ENCODE measurements around the gene TGFBR3.
A peak's percentile ranks its signal among the peaks of the same experiment; 100 is the strongest.

TGFBR3 gene

DNA sequence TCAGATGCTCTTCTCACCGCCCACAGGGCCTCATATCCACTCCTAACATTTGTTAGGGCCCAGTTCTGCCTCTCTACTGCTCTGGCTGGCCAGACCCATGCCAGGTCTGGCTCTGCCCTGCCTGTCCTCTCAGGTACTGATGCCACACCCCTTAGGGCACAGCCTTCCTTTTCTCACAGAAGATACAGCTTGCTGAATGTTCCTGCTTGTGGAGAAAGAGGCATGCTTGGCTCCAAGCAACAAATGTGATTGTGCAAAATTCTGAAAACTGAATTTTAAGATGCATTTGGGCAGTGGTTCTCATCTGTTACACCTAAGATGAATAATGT lies 178.1 kb downstream of the TGFBR3 start:
- peaks cover 13% of the 10 kb centered on the region for H3K36me3 ChIP-seq (ENCODE audit: insufficient read depth, low read length)
- H3K4me3 ChIP-seq (ENCODE audit: low read length) = no peak overlapping the region
- no peaks in the 10 kb centered on the region for H3K9me3 ChIP-seq (replicated peaks; ENCODE audit: low read length)
- H3K27me3 ChIP-seq (ENCODE audit: control insufficient read depth, insufficient read depth, low read length) = no peaks in the 10 kb centered on the region
- H3K4me1 ChIP-seq (ENCODE audit: control insufficient read depth, insufficient read depth, low read length) = peaks cover 7% of the 10 kb centered on the region
- H3K9ac ChIP-seq (ENCODE audit: low read depth, low read length) = no peak overlapping the region
- H3K4me2 ChIP-seq (ENCODE audit: low read length) = no peak overlapping the region

DNA sequence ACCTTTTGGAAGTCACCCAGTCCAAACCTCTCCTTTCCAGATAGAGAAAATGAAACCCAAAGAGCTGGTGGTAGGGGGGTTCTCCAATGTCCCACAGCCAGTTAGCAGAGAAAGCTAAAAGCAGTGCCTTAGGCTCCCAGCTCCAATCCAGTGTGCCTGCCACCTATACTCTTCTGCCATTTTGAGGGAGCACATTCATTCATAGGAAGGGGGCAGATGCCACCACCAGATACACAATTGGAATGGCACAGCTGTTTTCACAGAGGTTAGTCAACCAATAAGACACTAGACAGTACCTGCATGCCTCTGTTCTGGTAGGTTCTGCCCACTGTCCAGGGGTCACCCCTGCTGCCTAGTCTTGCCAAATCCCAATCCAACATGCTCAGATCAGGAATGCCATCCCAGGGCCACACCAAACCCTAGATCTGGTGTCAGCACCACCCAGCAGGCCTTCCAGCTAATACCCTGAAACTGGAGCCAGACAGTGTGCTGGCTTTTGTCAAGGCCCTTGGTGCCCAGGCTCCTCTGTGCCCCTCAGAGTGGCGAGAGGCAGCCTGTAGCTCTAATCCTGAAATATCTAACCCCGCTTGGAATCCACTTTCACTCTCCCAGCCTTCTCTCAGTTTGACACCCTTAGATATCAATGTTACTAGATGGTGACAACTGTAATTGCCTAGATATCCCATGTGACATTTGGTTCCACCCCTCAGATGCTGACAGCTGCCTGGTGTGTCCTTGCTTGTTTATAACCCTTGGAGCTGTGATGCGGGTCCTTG lies 178.6 kb downstream of the TGFBR3 start:
- Histone ChIP-seq H3K4me1 (ENCODE audit: control insufficient read depth, insufficient read depth, low read length) (peaks cover 1% of the 10 kb centered on the region), H3K36me3 (ENCODE audit: insufficient read depth, low read length) (peaks cover 12% of the 10 kb centered on the region), H3K4me3 (ENCODE audit: low read length) (no peak overlapping the region), H3K9ac (ENCODE audit: low read depth, low read length) (no peak overlapping the region), H3K4me2 (ENCODE audit: low read length) (no peak overlapping the region), H3K27me3 (ENCODE audit: control insufficient read depth, insufficient read depth, low read length) (no peaks in the 10 kb centered on the region), H3K9me3 (replicated peaks; ENCODE audit: low read length) (no peaks in the 10 kb centered on the region)

- no peak overlapping the region for H3K4me3 ChIP-seq (ENCODE audit: low read length)
- no peaks in the 10 kb centered on the region for H3K27me3 ChIP-seq (ENCODE audit: control insufficient read depth, insufficient read depth, low read length)
- H3K36me3 ChIP-seq (ENCODE audit: insufficient read depth, low read length) = peaks cover 4% of the 10 kb centered on the region
- H3K9ac ChIP-seq (ENCODE audit: low read depth, low read length) = no peak overlapping the region
- no peaks in the 10 kb centered on the region for H3K9me3 ChIP-seq (replicated peaks; ENCODE audit: low read length)
- H3K4me2 ChIP-seq (ENCODE audit: low read length) = no peak overlapping the region
- peaks cover 7% of the 10 kb centered on the region for H3K4me1 ChIP-seq (ENCODE audit: control insufficient read depth, insufficient read depth, low read length)
Measured at GRCh38 chr1:91706140-91706957, 179.6 kb downstream of the TGFBR3 start.

DNA sequence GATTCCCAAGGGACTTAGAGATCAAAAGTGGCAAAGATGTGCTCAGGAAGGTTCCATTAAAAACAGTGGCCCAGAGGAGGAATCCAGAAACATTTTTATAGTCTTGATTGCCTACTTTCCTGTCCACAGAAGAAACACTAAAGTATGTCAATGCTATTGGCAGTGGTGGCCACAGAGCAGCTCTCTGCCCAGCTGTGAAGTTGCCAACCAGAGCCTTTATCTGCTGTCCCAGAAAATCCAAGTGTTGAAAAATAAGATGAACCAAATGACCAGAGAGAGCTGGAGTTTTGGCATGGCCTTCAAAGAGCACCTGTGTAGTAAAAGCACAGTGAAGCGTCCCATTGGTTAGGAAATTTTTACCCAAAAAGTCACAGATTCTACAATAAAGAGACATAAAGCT lies 181.2 kb downstream of the TGFBR3 start:
- Histone ChIP-seq H3K27me3 (ENCODE audit: control insufficient read depth, insufficient read depth, low read length) (no peaks in the 10 kb centered on the region), H3K36me3 (ENCODE audit: insufficient read depth, low read length) (peaks cover 4% of the 10 kb centered on the region), H3K4me2 (ENCODE audit: low read length) (no peak overlapping the region), H3K9me3 (replicated peaks; ENCODE audit: low read length) (no peaks in the 10 kb centered on the region), H3K9ac (ENCODE audit: low read depth, low read length) (no peak overlapping the region), H3K4me1 (ENCODE audit: control insufficient read depth, insufficient read depth, low read length) (peaks cover 23% of the 10 kb centered on the region), H3K4me3 (ENCODE audit: low read length) (no peak overlapping the region)

DNA sequence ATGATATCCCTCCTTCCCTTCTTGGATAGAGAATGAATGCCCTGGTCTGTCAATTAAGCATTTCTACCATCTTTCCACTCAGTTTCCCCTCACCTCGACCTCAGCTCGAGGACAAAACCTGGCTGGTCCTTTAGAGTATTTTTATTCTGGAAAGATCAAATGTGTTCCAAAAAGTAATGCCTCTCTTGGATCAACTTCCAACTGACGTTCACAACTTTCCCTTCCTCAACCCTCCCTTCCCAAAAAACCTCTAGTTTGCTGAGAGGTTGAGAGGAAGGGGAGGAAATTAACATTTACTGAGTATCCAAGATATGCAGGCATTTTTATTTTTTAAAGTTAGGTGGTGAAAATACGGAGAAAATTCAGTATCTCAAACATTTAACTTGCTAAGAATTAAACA lies 182.9 kb downstream of the TGFBR3 start:
- Histone ChIP-seq H3K9me3 (replicated peaks; ENCODE audit: low read length) (no peaks in the 10 kb centered on the region), H3K9ac (ENCODE audit: low read depth, low read length) (no peak overlapping the region), H3K4me1 (ENCODE audit: control insufficient read depth, insufficient read depth, low read length) (peaks cover 36% of the 10 kb centered on the region), H3K36me3 (ENCODE audit: insufficient read depth, low read length) (no peaks in the 10 kb centered on the region), H3K4me2 (ENCODE audit: low read length) (no peak overlapping the region), H3K27me3 (ENCODE audit: control insufficient read depth, insufficient read depth, low read length) (no peaks in the 10 kb centered on the region), H3K4me3 (ENCODE audit: low read length) (no peak overlapping the region)

DNA sequence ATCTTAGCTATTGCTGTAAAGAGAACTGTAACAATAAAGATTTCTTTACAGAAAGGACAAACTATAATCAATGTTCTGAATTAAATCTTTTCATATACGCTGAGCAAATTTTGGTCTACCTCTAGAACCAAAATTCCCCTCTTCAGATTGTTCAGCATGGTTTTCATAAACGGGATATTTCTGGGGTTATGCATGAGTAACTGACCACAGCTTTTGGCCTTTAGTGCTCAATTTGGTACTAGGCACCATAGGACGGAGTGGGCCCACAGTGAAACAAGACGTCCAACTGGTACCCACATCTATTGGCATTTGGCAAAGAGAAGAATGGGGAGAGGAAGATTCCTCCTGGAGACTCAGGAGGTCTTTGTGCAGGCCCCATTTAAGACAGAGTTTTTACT lies 184.5 kb downstream of the TGFBR3 start:
- H3K4me1 ChIP-seq (ENCODE audit: control insufficient read depth, insufficient read depth, low read length) = peaks cover 44% of the 10 kb centered on the region
- H3K9me3 ChIP-seq (replicated peaks; ENCODE audit: low read length) = no peaks in the 10 kb centered on the region
- H3K4me3 ChIP-seq (ENCODE audit: low read length) = no peak overlapping the region
- H3K9ac ChIP-seq (ENCODE audit: low read depth, low read length) = peak overlapping the region; percentile 15
- no peaks in the 10 kb centered on the region for H3K36me3 ChIP-seq (ENCODE audit: insufficient read depth, low read length)
- H3K27me3 ChIP-seq (ENCODE audit: control insufficient read depth, insufficient read depth, low read length) = no peaks in the 10 kb centered on the region
- peak overlapping the region; percentile 46 for H3K4me2 ChIP-seq (ENCODE audit: low read length)

GRCh38 chr1:91700771-91701471 lies 185.0 kb downstream of the TGFBR3 start:
- Histone ChIP-seq H3K9ac (ENCODE audit: low read depth, low read length) (peak overlapping the region; percentile 15), H3K4me2 (ENCODE audit: low read length) (peak overlapping the region; percentile 46), H3K4me3 (ENCODE audit: low read length) (no peak overlapping the region), H3K36me3 (ENCODE audit: insufficient read depth, low read length) (no peaks in the 10 kb centered on the region), H3K27me3 (ENCODE audit: control insufficient read depth, insufficient read depth, low read length) (no peaks in the 10 kb centered on the region), H3K4me1 (ENCODE audit: control insufficient read depth, insufficient read depth, low read length) (peaks cover 44% of the 10 kb centered on the region), H3K9me3 (replicated peaks; ENCODE audit: low read length) (no peaks in the 10 kb centered on the region)

DNA sequence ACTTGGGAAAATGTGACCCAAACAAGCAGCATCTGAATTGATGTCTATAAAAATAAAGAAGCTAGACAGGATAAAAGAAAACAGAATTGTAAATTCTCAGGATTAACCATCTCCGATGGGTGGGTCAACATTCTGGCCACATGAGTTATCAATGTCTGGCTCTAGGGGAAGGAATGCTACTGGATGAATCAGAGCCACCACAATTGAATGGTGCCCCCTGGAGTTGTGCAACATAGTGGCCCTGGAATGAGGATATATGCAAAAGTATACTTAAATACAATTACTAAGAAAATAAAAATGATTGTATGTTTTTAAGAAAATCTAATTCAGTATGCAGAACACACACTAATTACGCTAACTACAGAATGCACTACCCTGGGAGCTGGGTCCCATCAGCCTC lies 185.6 kb downstream of the TGFBR3 start:
- peak overlapping the region; percentile 46 for H3K4me2 ChIP-seq (ENCODE audit: low read length)
- H3K9me3 ChIP-seq (replicated peaks; ENCODE audit: low read length) = no peaks in the 10 kb centered on the region
- H3K9ac ChIP-seq (ENCODE audit: low read depth, low read length) = peak overlapping the region; percentile 15
- H3K36me3 ChIP-seq (ENCODE audit: insufficient read depth, low read length) = no peaks in the 10 kb centered on the region
- H3K4me1 ChIP-seq (ENCODE audit: control insufficient read depth, insufficient read depth, low read length) = peaks cover 44% of the 10 kb centered on the region
- H3K27me3 ChIP-seq (ENCODE audit: control insufficient read depth, insufficient read depth, low read length) = no peaks in the 10 kb centered on the region
- H3K4me3 ChIP-seq (ENCODE audit: low read length) = no peak overlapping the region

GRCh38 chr1:91699339-91699974 lies 186.5 kb downstream of the TGFBR3 start:
- Histone ChIP-seq H3K9ac (ENCODE audit: low read depth, low read length) (no peak overlapping the region), H3K9me3 (replicated peaks; ENCODE audit: low read length) (no peaks in the 10 kb centered on the region), H3K4me1 (ENCODE audit: control insufficient read depth, insufficient read depth, low read length) (peaks cover 44% of the 10 kb centered on the region), H3K4me2 (ENCODE audit: low read length) (peak overlapping the region; percentile 5), H3K27me3 (ENCODE audit: control insufficient read depth, insufficient read depth, low read length) (no peaks in the 10 kb centered on the region), H3K36me3 (ENCODE audit: insufficient read depth, low read length) (no peaks in the 10 kb centered on the region), H3K4me3 (ENCODE audit: low read length) (no peak overlapping the region)

DNA sequence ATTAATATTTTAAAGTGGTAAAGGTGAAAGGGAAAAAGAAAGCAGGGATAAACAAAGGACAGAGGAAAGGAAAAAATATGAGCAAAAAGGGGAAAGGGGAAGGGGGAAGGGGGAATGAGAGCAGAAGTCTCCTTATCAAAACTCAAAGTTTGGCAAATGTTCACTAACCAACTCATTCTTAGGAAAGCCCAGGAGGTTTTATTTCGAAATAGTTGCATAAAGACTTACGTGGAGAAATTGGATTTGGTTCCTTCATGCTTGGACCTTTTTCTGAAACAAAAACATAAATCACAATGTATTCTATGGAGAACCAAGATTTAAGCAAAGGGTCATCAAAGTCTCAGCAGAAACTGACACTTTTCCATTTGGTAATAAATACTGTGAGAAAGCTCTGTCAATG lies 188.1 kb downstream of the TGFBR3 start:
- H3K27me3 ChIP-seq (ENCODE audit: control insufficient read depth, insufficient read depth, low read length) = no peaks in the 10 kb centered on the region
- H3K9me3 ChIP-seq (replicated peaks; ENCODE audit: low read length) = no peaks in the 10 kb centered on the region
- H3K4me1 ChIP-seq (ENCODE audit: control insufficient read depth, insufficient read depth, low read length) = peaks cover 44% of the 10 kb centered on the region
- no peak overlapping the region for H3K4me2 ChIP-seq (ENCODE audit: low read length)
- H3K4me3 ChIP-seq (ENCODE audit: low read length) = no peak overlapping the region
- no peaks in the 10 kb centered on the region for H3K36me3 ChIP-seq (ENCODE audit: insufficient read depth, low read length)
- no peak overlapping the region for H3K9ac ChIP-seq (ENCODE audit: low read depth, low read length)

DNA sequence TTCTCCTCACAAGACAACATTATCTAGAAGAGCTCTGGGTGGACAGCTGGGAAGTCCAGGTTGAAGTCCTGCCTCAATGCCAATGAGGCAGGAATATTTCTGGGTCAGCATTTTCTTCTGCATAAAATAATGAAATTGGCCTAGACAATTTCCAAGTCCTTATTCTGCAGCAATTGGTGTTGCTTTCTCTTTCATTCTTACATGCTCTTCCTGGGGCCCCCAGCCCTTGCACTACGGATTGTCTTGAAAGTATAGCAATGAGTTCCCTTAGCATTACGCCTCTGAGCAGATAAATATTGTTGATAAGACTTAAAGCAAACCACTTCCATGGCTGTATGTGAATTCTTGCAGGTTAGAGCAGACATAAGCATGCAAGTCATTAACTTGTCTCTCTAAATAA lies 188.5 kb downstream of the TGFBR3 start:
- Histone ChIP-seq H3K4me1 (ENCODE audit: control insufficient read depth, insufficient read depth, low read length) (peaks cover 44% of the 10 kb centered on the region), H3K36me3 (ENCODE audit: insufficient read depth, low read length) (peaks cover 4% of the 10 kb centered on the region), H3K4me3 (ENCODE audit: low read length) (no peak overlapping the region), H3K9me3 (replicated peaks; ENCODE audit: low read length) (no peaks in the 10 kb centered on the region), H3K4me2 (ENCODE audit: low read length) (no peak overlapping the region), H3K9ac (ENCODE audit: low read depth, low read length) (no peak overlapping the region), H3K27me3 (ENCODE audit: control insufficient read depth, insufficient read depth, low read length) (no peaks in the 10 kb centered on the region)
